Large intestine (tissue), 3 donors: ENCODE data around the gene SLC39A3. TPM values are rescaled to one million over a fixed set of nuclear protein-coding genes. Genes with fewer than 3 reads are reported as not detected.

Experiments used
- DNase-seq, 2 donors: peaks; one replicate each; pipeline versions ENCODE4 v3.0.0 to v3.0.0-alpha.2; 2013
- H3K27ac ChIP-seq: one replicate; pipeline ENCODE4 v1.5.1; 2013; ENCODE audit warnings: low read length
- H3K27me3 ChIP-seq: 2 replicates; pipeline ENCODE4 v1.6.1; 2013; ENCODE audit warnings: low read length; ENCODE audit not compliant: control insufficient read depth, insufficient read depth
- H3K36me3 ChIP-seq: 2 replicates; pipeline ENCODE4 v1.6.1; 2013; ENCODE audit warnings: low read length; ENCODE audit not compliant: control insufficient read depth, insufficient read depth
- H3K4me1 ChIP-seq: one replicate; pipeline ENCODE4 v1.6.1; 2013; ENCODE audit warnings: low read length; ENCODE audit not compliant: control insufficient read depth, insufficient read depth
- H3K4me3 ChIP-seq: one replicate; pipeline ENCODE4 v1.5.1; 2013; ENCODE audit warnings: low read length
- H3K9me3 ChIP-seq: one replicate; pipeline ENCODE4 v1.6.1; 2013; ENCODE audit warnings: mild to moderate bottlenecking, low read depth, low read length, moderate library complexity; ENCODE audit not compliant: control insufficient read depth
- WGBS: methylation state at CpG from one replicate; pipeline ENCODE4 v1.1.5; 2013; ENCODE audit warnings: low lambda C conversion rate; ENCODE audit not compliant: insufficient coverage; 5-methylcytosine and 5-hydroxymethylcytosine counted together
- polyA plus RNA-seq: library from polyadenylated mRNA; unstranded; fragments of 120-200 nt; gene quantifications from one replicate; pipeline ENCODE4 v1.2.1, GENCODE V29; 2013

Gene SLC39A3
- polyA plus RNA-seq, 1 donor, result 18.2 TPM

DNA sequence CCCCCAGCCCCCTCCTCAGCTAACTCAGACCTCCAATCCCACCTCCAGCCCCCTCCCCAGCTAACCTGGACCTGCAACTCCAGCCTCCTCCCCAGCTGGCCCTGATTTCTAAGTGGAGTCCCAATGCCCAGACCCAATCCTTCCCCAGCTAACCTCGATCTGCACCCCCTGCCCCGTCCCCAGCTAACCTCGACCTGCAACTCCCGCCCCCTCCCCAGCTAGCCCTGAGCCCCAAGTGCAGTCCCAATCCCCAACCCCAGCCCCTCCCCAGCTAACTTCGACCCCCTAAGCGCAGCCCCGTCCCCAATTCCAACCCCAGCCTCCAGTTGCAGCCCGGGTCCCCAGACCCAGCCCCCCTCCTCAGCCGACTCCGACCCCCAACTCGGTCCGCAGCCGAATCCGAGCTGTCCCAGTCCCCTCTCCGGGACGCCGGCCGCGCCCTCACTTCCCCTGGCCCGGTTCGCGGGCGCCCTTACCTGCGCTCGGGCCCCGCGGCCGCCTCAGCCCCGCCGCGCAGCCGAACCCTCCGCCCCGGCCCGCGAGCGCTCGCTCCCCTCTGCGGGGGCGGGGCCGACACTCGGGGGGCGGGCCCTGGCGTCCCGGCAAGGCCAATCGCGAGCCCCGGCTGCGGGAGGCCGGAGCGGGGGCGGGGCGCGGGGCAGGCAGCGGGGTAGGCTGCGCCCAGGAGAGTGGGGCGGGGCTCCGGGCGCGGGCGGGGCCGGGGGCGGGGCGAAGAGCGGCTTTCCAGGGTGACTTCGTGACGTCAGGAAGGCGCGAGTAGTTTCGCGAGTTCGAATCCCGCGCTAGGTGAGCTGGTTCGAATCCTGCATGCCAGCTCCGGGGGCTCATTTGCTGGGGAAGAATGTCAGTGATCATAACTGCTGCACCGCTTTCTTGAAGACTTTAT lies 37.4 kb downstream of the SLC39A3 start, which contains the start of gene GNG7:
Gene GNG7, minus strand, starts transcription at position 525 of the 907 bp plus-strand sequence. CDS start 182,006 bp downstream, outside the sequence.
- no CpG with 5 or more reads among the region's 77 CpGs for WGBS
- Histone ChIP-seq H3K9me3 (no peaks in the 10 kb centered on the region), H3K27ac (no peak within 1 kb of the TSS), H3K36me3 (no peaks in the 10 kb centered on the region), H3K4me1 (peaks cover 4% of the 10 kb centered on the region), H3K4me3 (peak within 1 kb of the TSS; percentile 49), H3K27me3 (peaks cover 34% of the 10 kb centered on the region)
- DNase-seq, result peak; percentile 75 to 82

- Histone ChIP-seq H3K4me1 (peaks cover 4% of the 10 kb centered on the region), H3K36me3 (no peaks in the 10 kb centered on the region), H3K9me3 (no peaks in the 10 kb centered on the region), H3K27ac (no peak overlapping the region), H3K27me3 (peaks cover 37% of the 10 kb centered on the region), H3K4me3 (peak overlapping the region; percentile 49)
- WGBS, result no CpG with 5 or more reads among the region's 9 CpGs
- DNase-seq, result no peak
Measured at GRCh38 chr19:2701361-2702169, 38.3 kb downstream of the SLC39A3 start.

DNA sequence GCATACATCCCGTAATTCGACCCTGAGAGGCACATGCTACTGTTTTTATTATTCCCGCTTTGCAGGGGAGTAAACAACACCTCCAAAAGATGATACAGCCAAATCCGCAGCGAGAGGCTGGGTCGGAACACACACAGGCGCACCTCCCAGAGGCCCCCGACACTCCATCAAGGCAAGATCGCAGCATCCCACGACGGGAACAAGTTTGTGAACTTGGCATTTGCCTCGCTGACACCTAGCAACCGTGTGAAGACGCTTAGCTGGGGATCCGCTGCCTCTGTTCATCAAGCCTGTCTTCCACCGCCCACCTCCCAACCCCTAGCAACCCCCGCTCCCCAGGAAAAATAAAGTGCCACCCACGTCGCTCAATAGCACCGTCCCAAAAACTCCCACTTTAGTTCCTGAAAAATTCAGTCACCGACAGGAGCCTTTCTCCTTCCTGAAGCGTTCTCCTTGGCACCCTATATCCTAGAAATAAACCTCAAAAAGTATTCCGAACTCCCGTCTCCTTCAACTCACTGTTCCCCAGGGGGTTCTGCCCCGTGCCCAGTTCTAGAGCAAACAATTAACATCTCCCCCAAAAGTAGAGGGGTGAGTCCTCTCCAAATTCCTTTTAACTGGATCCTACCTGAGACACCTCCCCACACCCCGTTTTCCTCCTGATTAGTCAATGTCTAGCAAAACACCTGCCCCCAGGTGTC lies 39.0 kb downstream of the SLC39A3 start:
- peaks cover 37% of the 10 kb centered on the region for H3K27me3 ChIP-seq
- H3K9me3 ChIP-seq, result no peaks in the 10 kb centered on the region
- H3K4me1 ChIP-seq, result peaks cover 4% of the 10 kb centered on the region
- DNase-seq, result no peak
- no peaks in the 10 kb centered on the region for H3K36me3 ChIP-seq
- no peak overlapping the region for H3K4me3 ChIP-seq
- no peak overlapping the region for H3K27ac ChIP-seq
- 13% methylated on average over 4 of the region's 26 CpGs for WGBS

GRCh38 chr19:2699413-2700140 lies 40.2 kb downstream of the SLC39A3 start:
- H3K9me3 ChIP-seq, result no peaks in the 10 kb centered on the region

GRCh38 chr19:2694196-2694595 lies 45.6 kb downstream of the SLC39A3 start:
- WGBS, result no CpG with 5 or more reads among the region's 5 CpGs
- H3K27ac ChIP-seq, result no peak overlapping the region

More at GRCh38 chr19:2699413-2700140, 40.2 kb downstream of the SLC39A3 start:
- Histone ChIP-seq H3K4me1 (peaks cover 4% of the 10 kb centered on the region), H3K27ac (no peak overlapping the region), H3K27me3 (peaks cover 37% of the 10 kb centered on the region), H3K36me3 (no peaks in the 10 kb centered on the region), H3K4me3 (no peak overlapping the region)
- no CpG with 5 or more reads among the region's 15 CpGs for WGBS
- no peak for DNase-seq

DNA sequence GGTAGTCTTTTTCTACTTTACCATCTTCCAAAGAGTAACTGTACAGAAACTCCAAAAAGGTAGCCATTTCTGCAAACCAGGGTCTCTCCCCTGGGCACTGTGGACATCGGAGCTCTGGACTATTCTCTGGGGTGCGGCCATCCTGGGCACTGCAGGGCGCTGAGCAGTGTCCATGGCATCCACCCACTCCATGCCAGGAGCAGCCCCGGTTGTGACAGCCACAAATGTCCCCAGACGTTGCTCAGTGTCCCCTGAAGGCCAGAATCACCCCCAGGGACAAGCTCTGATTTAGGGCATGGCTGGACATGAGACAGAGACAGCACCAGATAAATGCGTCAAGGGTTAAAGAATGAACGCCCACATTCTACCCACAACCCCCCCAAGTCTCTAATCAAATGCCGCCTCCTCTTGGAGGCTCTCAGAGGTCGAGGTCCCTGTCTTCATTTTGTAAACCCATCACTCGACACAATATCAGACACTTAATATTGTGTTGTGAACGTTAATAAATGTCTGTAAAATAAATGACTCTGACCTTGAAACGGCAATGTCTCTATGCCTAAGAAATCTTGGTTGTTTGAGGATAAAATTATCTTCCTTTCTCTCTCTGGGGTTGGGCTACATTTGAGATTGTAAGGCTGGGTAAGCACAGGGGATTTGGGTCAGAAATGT lies 46.2 kb downstream of the SLC39A3 start:
- no peaks in the 10 kb centered on the region for H3K36me3 ChIP-seq
- H3K9me3 ChIP-seq, result no peaks in the 10 kb centered on the region
- 20% methylated on average over 2 of the region's 12 CpGs for WGBS
- H3K4me3 ChIP-seq, result no peak overlapping the region
- H3K4me1 ChIP-seq, result no peaks in the 10 kb centered on the region
- no peak overlapping the region for H3K27ac ChIP-seq
- peaks cover 2% of the 10 kb centered on the region for H3K27me3 ChIP-seq
- DNase-seq, result no peak

More at GRCh38 chr19:2694196-2694595, 45.6 kb downstream of the SLC39A3 start:
- H3K4me3 ChIP-seq, result no peak overlapping the region
- H3K27me3 ChIP-seq, result peaks cover 2% of the 10 kb centered on the region
- H3K36me3 ChIP-seq, result no peaks in the 10 kb centered on the region
- no peaks in the 10 kb centered on the region for H3K4me1 ChIP-seq
- DNase-seq, result no peak
- H3K9me3 ChIP-seq, result no peaks in the 10 kb centered on the region

GRCh38 chr19:2691951-2692350 lies 47.9 kb downstream of the SLC39A3 start:
- no peaks in the 10 kb centered on the region for H3K9me3 ChIP-seq
- WGBS, result no CpG with 5 or more reads among the region's 9 CpGs
- no peak overlapping the region for H3K4me3 ChIP-seq
- H3K27me3 ChIP-seq, result no peaks in the 10 kb centered on the region
- H3K4me1 ChIP-seq, result no peaks in the 10 kb centered on the region
- no peak for DNase-seq
- H3K36me3 ChIP-seq, result no peaks in the 10 kb centered on the region
- H3K27ac ChIP-seq, result no peak overlapping the region

GRCh38 chr19:2690856-2691255 lies 49.0 kb downstream of the SLC39A3 start:
- peaks cover 4% of the 10 kb centered on the region for H3K9me3 ChIP-seq
- 80% methylated on average over 2 of the region's 11 CpGs for WGBS
- H3K36me3 ChIP-seq, result no peaks in the 10 kb centered on the region

GRCh38 chr19:2686360-2686759 lies 53.5 kb downstream of the SLC39A3 start:
- WGBS, result no CpG with 5 or more reads among the region's 17 CpGs
- H3K9me3 ChIP-seq, result peaks cover 4% of the 10 kb centered on the region
- H3K36me3 ChIP-seq, result no peaks in the 10 kb centered on the region
- H3K4me1 ChIP-seq, result no peaks in the 10 kb centered on the region
- no peak overlapping the region for H3K27ac ChIP-seq
- no peaks in the 10 kb centered on the region for H3K27me3 ChIP-seq
- no peak for DNase-seq
- H3K4me3 ChIP-seq, result no peak overlapping the region

More at GRCh38 chr19:2690856-2691255, 49.0 kb downstream of the SLC39A3 start:
- Histone ChIP-seq H3K27me3 (no peaks in the 10 kb centered on the region), H3K27ac (no peak overlapping the region), H3K4me1 (no peaks in the 10 kb centered on the region), H3K4me3 (no peak overlapping the region)
- DNase-seq, result no peak
